Kasumi-1 (cell line): ENCODE measurements around the gene CDK7.
"Not testable (repeated sequence)": the region's sequence is repeated elsewhere in the genome, so short reads cannot be mapped to it uniquely, and the experiment has no call there.

Source experiments
- DNase-seq, 2 experiments: peaks; one replicate each; lab custom pipeline; 2025; lab: John Stamatoyannopoulos, UW

The CDK7 gene

DNA sequence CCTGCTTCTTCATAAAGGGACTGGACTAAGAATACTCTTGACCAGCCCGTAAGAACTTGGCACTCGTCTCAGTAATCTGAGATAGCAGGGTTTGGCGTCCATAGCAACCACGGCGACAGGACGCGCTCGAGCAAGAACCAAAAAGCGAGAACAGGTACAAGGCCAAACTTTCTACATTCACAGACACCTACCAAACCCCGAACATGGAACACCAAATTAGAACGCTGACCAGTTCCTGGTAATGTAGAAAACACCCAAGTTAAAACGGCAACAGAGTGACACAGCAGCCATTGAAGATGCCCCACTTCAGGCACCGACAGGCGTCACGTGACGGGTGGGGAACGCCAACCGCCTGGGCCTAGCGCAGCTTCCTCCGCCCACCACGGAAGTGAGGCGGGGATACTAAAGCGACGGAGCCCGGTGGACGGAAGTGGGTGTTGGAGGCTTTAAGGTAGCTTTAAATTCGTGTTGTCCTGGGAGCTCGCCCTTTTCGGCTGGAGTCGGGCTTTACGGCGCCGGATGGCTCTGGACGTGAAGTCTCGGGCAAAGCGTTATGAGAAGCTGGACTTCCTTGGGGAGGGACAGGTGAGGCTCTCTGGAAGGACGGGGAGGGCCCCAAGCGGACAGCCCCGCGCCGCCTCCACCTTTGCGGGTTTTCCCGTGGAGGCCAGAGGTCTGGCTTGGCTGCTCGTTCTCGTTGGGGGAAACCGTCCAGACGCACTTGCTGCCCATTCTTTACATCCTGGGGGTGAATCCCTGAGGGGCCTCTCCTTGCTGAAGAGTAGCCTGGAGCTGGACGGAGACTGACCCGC, at the start of gene CDK7:
Gene CDK7, plus strand, starts transcription at position 430 of the 812 bp plus-strand sequence. Its CDS starts 90 bp downstream, at position 520.
- DNase-seq: peak; percentile 92 to 95

DNA sequence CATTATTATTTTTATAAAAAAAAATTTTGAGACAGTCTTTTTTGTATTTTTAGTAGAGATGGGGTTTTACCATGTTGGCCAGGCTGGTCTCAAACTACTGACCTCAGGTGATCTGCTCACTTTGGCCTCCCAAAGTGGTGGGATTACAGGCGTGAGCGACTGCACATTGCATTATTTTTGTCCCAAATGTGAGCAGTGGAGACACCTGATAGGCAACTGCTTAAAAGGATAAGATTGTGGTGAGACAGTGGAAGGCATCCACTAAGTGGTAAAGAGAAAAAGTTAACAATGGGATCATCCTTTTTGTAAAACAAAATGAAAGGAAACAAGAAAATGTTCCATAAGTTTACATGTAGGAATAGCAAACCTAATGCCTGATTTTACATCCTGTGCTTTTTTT, 47.3 kb upstream of the CDK7 start:
- DNase-seq: no peak

DNA sequence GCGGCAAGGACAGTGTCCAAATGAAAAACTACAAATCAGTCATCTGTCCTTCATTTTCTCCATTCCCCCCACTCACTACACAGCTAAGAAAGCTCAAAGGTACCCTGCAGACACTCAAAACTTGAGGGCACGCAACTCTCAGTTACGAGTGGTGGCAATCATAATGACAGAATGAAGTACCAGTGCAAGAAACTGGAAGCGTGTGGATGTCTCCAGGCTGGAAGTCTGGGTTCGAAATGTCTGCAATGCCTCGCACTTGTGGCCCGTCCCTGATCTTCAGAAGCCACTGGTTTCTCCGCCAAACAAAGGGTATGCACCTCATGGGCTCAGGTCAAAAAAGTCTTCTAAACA, 45.9 kb upstream of the CDK7 start:
- DNase-seq: no peak

DNA sequence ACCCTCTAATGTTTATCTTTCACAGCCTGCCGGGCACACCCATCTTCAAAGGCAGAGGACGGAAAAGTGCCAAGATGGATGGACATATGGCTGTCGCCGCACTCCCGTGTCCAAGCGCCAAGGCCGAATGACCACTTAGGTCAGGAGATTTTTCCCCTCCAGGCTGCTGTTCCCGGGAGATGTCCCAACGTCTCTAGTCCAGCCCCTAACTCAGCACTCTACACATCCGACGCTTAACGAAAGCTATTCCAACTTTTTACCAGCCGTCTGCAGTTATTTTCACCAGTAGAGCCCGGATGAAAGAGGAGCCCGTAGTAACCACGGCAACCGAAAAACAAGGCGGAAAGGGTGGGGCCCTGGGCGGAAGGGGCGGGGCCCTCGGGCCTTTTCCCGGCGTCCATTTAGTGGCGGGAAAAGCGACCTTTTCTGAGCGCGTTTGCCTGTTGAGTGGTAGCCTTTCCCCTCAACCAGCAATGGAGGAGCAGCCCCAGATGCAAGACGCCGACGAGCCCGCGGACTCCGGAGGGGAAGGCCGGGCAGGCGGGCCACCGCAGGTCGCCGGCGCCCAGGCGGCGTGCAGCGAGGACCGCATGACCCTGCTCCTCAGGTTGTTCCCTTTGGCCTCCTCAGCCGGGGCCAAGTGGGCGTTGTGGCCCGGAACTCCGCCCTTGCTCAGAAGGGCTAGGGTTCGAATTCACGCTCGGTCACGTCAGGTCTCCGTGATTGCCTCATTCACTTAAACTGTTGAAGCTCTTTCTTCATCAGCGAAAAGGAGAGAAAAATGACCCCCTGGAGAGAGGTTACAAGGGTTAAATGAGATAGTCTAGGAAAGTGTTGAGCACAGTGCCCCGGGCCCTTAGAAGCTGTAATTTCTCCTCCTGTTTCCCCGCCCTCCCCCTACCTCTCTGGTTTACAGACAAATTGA, 45.3 kb upstream of the CDK7 start, which contains the start of gene CENPH:
Gene CENPH, plus strand, starts transcription at position 422 of the 925 bp plus-strand sequence. Its CDS starts 52 bp downstream, at position 474.
- peak; percentile 88 to 92 for DNase-seq

DNA sequence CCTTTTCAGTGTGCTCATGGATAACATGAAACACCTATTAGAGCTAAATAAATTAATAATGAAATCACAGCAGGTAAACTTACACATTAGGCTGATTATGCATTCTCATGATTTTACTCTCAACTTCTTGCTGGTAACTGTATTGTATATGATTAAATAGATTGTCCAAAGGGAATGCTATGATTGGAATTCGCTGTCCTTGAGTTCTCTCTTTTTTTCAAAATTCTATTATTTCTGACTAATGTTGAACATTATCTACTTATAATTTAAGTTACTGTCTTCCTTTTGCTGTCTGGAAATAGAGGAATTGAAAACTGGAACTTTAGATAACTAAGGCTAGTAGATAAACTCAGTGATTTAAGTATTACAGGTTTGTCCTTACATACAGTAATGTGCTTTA, 32.2 kb upstream of the CDK7 start:
- no peak for DNase-seq

DNA sequence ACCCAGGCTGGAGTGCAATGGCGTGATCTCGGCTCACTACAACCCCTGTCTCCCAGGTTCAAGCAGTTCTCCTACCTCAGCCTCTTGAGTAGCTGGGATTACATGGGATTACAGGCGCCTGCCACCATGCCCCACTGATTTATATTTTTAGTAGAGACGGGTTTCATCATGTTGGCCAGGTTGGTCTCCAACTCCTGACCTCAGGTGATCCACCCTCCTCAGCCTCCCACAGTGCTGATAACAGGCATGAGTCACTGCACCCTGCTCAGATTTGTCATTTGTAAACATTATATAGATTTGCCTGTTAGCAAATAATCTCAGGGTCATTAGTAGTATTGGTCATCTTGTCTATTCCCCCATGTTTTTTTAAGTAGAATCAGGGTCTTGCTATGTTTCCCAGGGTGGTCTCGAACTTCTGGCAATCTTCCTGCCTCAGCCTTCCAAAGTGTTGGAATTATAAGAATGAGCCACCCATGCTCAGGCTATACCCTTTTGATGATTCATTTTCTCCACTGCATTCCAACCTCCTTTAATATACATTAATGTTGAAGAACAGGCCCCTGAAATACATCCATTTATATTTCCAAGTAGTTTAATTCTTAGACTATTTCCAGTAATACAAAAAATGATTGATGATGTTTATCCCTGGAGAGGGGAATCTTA, 28.0 kb upstream of the CDK7 start:
- DNase-seq: no peak

DNA sequence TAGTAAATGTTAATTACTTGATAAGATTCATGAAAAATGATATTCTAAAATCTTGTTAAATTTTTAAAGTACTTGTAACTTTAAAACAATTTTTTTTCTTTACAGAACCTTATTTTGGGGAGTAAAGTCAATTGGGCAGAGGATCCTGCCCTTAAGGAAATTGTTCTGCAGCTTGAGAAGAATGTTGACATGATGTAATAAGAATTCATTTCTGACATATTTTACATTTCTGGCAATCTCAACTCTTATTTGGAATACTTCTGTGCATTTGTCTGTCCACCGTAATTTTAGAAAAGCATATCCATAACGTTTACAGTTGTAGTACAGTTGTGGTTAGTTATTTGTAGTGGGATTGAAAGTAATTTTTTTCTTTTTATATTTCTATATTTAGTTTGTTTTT, 25.1 kb upstream of the CDK7 start:
- DNase-seq: no peak

DNA sequence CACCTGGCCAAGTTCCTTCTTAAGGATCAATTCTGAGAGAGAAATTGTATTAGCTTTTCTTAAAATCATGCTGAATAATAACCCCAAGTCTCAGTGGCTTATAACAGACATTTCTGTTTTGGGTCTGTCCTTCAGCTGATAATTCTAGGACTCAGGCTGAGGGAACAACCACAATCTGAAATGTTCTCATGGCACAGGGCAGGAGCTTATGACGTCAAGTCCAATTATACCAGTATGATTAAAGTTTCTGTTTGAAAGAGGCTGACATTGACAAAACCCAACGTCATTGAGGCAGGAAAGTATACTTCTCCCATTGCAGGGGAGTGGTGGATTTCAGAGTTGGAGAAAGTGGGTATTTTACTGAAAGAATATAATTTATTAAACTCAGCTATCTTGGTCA, 23.5 kb upstream of the CDK7 start:
- DNase-seq: no peak

DNA sequence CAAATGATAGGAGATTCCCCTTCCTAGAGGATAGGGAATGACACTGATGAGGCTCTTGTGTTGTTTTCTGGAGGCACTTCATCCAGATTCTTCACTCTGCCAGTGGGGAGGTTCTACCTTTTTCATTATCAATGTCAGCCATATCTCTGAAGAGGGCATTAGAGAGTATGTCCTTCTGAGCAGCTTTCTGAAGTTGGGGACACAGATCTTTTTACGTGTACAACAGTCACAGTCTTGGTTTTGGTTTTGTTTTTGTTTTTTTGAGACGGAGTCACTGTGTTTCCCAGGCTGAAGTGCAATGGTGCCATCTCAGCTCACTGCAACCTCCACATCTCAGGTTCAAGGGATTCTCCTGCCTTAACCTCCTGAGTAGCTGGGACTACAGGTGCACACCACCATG, 22.7 kb upstream of the CDK7 start:
- no peak for DNase-seq

DNA sequence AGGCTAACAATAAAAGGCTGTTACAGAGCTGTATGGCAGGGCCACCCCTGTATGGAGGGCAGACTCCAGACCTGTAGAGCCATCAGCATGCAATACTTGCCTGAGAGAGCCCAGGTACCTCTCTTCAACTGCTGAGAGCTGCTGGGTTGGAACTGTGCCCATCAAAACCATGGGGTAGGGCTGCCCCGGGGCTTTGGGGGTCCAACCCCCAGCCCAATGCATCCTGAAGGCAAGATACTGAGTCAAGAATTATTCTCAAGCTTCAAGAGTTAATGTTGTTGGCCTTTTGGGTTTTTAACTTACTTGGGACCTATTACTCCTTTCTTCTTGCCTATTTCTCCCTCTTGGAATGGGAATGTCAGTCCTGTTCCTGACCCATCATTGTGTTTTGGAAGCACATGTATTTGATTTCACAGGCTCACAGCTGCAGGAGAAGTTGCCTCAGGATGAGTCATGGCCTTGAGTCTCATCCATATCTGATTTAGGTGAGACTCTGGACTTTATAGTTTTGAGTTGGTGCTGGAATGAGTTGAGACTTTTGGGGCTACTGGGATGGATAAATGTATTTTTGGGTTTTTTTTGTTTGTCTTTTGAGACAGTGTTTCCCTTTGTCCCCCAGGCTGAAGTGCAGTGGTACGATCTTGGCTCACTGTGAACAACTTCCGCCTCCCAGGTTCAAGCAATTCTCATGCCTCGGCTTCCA, 21.0 kb upstream of the CDK7 start:
- no peak for DNase-seq

DNA sequence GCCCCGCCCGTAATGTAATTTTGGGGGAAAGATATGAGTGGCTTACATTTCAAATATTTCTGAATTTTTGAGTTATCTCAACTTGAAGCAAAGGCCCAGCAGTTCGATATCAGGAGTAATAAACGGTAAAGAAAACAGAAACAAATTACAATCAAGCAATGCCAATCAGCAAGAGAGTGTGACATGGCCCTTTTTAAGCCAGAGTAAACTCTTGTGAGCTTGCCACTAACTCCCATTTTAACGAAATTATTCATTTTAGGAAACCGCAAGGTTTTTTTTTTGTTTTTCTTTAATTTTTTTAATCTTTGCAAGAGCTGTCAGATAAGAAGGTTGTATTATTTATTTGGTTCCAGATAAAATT, 17.6 kb upstream of the CDK7 start:
- DNase-seq: peak; percentile 27 to 35

DNA sequence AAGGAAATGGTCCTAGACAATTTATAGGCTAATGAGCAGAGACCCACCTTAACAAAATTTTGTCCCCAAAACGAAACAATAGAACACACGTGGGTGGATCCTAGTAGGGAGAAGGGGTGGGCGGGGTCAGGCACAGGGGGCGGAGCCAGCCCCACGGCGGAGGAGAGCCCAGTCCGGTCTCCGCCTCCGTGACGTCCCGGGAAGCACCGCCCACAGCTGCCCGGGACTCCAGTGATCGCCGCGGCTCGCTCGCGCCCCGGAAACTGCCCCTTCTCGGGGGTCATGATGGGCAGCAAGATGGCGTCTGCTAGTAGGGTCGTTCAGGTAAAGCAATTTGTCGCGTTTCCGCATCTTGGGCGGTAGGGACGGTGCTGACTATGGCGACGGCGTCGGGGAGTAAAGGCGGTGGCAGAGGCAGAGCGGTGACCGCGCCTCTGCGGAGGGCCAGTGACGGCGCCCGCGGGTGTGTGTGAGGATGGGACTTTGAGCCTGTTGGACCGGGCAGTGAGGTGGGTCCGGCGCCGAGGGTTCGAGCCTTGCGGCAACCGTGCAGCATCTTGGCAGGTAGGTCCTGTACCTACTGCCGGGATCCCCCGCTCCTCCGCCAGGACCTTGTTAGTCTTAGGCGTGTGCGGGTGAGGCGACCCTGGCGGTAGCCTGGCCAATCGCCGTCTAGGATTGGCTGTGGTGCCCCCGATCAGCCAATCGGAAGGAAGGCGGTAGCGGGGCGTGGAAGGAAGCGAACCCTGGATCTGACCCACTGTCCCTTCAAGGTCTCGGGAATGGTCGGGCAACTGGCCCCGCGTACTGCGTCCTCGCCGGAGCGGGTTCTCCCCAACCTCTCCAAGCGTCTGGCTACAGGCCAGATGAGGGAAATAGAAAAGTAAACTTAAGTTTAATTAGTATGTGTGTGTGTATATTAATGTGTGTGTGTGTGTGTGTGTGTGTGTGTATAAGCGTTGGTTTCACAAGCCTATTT, 16.8 kb upstream of the CDK7 start:
- peak; percentile 90 to 91 for DNase-seq

DNA sequence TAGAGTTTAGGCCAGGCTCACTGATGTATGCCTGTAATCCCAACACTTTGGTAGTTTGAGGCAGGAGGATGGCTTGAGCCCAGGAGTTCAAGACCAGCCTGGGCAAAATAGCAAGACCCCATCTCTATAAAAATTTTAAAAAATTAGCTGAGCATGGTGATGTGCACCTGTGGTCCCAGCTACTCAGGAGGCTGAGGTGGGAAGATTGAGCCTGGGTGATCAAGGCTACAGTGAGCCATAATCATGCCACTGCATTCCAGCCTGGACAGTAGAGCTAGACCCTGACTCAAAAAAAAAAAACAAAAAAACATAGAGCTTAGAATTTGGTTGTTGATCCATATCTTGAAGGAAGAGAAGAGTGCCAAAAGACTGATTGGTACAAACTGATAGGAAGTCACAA, 14.7 kb upstream of the CDK7 start:
- DNase-seq: no peak

DNA sequence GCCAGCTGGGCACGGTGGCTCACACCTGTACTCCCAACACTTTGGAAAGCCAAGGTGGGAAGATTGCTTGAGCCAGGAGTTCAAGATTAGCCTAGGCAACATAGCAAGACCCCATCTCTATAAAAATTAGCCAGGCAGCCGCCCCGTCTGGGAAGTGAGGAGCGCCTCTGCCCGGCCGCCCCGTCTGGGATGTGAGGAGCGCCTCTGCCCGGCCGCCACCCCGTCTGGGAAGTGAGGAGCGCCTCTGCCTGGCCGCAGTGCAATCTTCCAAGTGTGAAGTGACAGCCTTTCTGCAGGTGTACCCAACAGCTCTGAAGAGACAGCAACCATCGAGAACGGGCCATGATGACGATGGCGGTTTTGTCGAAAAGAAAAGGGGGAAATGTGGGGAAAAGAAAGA, 14.3 kb upstream of the CDK7 start:
- not testable (repeated sequence) for DNase-seq

DNA sequence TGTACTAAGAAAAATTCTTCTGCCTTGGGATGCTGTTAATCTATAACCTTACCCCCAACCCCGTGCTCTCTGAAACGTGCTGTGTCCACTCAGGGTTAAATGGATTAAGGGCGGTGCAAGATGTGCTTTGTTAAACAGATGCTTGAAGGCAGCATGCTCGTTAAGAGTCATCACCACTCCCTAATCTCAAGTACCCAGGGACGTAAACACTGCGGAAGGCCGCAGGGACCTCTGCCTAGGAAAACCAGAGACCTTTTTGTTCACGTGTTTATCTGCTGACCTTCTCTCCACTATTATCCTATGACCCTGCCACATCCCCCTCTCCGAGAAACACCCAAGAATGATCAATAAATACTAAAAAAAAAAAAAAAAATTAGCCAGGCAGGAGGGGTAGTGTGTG, 13.9 kb upstream of the CDK7 start:
- DNase-seq: not testable (repeated sequence)

DNA sequence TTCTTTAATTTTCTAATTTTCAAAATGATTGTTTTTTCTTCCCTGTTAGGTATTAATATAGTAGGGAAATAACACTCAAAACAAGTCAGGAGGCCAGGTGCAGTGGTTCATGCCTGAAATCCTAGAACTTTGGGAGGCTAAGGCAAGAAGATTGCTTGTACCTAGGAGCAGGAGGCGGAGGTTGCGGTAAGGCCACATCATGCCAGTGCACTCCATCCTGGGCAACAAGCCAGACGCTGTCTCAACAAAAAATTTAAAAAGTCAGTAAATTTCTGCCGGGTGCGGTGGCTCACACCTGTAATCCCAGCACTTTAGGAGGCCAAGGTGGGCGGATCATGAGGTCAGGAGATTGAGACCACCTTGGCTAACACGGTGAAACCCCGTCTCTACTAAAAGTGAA, 10.2 kb upstream of the CDK7 start:
- DNase-seq: no peak

DNA sequence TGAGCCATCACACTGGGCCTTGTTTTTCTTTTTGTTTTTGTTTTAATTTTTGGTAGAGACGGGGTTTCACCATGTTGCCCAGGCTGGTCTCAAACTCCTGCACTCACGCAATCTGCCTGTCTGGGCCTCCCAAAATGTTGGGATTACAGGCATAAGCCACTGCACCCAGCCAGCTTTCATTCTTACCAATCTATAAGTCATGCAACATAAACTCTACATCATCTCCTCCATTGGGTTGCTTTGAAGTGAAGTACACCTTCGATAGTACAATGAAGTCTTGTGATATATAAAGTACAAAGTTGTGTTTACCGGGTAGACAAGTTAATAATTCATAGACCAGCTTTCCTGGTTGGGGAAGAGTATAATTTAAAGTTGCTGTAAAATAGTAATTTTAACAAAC, 8.8 kb upstream of the CDK7 start:
- DNase-seq: no peak

DNA sequence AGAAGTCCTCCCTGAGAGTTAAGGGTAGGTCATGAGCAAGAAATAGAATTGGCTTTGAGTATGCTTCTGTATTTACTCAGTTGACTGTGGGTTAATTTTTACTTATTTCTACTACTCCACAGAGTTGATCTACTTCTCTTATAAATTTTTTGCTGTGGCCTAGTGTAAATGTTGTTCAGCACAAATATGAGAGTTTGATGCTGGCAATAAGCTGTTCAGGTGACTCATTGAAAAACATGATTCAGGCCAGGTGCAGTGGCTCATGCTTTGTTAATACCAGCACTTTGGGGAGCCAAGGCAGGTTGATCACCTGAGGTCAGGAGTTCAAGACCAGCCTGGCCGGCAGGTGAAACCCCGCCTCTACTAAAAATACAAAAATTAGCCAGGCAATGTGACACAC, 4.5 kb upstream of the CDK7 start:
- no peak for DNase-seq

DNA sequence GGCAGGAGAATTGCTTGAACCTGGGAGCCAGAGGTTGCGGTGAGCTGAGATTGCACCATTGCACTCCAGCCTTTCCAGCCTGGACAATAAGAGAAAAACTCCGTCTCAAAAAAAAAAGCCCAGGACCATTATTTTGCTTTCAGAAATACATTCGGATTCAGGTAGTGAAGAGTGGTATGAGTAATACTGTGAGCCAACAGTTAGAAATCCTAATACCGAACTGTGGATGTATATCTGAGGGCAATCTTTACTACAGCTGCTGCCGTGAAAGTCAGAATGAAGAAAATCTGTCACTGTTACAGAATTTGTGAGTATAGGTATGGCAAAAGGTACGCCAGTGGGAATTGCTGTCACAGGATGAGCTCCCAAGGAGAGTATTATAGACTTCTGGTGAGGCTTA, 3.4 kb upstream of the CDK7 start:
- DNase-seq: no peak

DNA sequence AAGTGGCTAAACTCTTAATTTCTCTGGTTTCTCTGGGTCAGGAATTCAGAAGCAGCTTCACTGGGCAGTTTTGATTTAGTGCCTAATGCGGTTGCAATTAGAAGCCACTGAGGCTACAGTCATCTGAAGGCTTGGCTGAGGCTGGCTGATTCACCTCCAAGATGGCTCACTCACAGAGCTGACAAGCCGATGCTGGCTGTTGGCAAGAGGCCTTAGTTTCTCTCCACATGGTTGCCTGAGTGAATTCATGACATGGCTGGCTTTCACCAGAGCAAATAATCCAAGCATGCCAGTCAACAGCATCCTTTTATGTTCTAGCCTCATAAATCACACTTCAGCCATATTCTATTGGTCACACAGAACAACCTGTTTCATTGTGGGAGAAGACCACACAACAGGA, 2.8 kb upstream of the CDK7 start:
- DNase-seq: no peak

DNA sequence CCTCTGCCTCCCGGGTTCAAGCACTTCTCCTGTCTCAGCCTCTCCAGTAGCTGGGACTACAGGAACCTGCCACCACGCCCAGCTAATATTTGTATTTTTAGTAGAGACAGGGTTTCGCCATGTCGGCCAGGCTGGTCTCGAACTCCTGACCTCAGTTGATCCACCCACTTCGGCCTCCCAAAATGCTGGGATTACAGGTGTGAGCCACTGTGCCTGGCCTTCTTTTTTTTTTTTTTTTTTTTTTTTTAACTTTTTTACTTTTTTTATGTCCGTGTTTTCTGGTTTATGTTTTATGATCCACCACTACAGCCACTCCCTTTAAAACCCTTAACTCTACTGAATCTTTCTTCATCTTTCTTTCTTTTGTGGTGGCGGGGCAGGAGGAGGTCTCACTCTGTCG, 2.0 kb downstream of the CDK7 start:
- not testable (repeated sequence) for DNase-seq
